ENCODE measurements around the gene CLDND1. TPM values are rescaled to one million over a fixed set of nuclear protein-coding genes. Genes with fewer than 3 reads are reported as not detected.

The CLDND1 gene
- total RNA-seq, 6 donors from 2014 or later, result 23.9 to 91.2 (median 70.1) TPM

- Histone ChIP-seq H3K27me3 (no peaks in the 10 kb centered on the region), H3K4me1 (no peaks in the 10 kb centered on the region), H3K9me3 (no peaks in the 10 kb centered on the region), H3K36me3 (no peaks in the 10 kb centered on the region), H3K4me3 (no peak within 1 kb of the TSS), H3K27ac (no peak within 1 kb of the TSS)
- DNase-seq (no peak), ATAC-seq (ENCODE audit: low FRiP score in 2 of 2) (no peak)
- no peak for TF ChIP-seq POLR2A (IDR thresholded peaks at IDR 0.05)
- no peak for TF ChIP-seq POLR2AphosphoS5 (IDR thresholded peaks at IDR 0.05)
- no peak for TF ChIP-seq CTCF (IDR thresholded peaks at IDR 0.05)
- TF ChIP-seq EP300 (IDR thresholded peaks at IDR 0.05), result no peak
- WGBS, 2 donors, result 72 to 77% methylated on average over 7 of the region's 7 CpGs
Observed at GRCh38 chr3:98531622-98532274, 9.0 kb upstream of the CLDND1 start, which contains the start of gene GPR15. GPR15 (plus strand) TSS chr3:98531978; CDS start chr3:98532034, 56 bp downstream.

- TF ChIP-seq POLR2A (IDR thresholded peaks at IDR 0.05) (no peak), CTCF (IDR thresholded peaks at IDR 0.05) (no peak), POLR2AphosphoS5 (IDR thresholded peaks at IDR 0.05) (no peak), EP300 (IDR thresholded peaks at IDR 0.05) (no peak)
- Histone ChIP-seq H3K36me3 (no peaks in the 10 kb centered on the region), H3K9me3 (no peaks in the 10 kb centered on the region), H3K4me3 (no peak overlapping the region), H3K27ac (no peak overlapping the region), H3K27me3 (no peaks in the 10 kb centered on the region), H3K4me1 (no peaks in the 10 kb centered on the region)
- ATAC-seq (ENCODE audit: low FRiP score in 2 of 2), result no peak
- no peak for DNase-seq
- 86 to 93% methylated on average over 2 of the region's 2 CpGs for WGBS, 2 donors
Observed at GRCh38 chr3:98530676-98531075, 8.0 kb upstream of the CLDND1 start.

- H3K27me3 ChIP-seq, result no peaks in the 10 kb centered on the region
- H3K27ac ChIP-seq, result no peak overlapping the region
- ATAC-seq (ENCODE audit: low FRiP score in 2 of 2), result no peak
- DNase-seq, result no peak
- H3K4me3 ChIP-seq, result no peak overlapping the region
- WGBS, 2 donors, result 85 to 93% methylated on average over 8 of the region's 8 CpGs
- no peaks in the 10 kb centered on the region for H3K36me3 ChIP-seq
- H3K4me1 ChIP-seq, result no peaks in the 10 kb centered on the region
- H3K9me3 ChIP-seq, result no peaks in the 10 kb centered on the region
- TF ChIP-seq EP300 (IDR thresholded peaks at IDR 0.05), result no peak
- no peak for TF ChIP-seq CTCF (IDR thresholded peaks at IDR 0.05)
- TF ChIP-seq POLR2AphosphoS5 (IDR thresholded peaks at IDR 0.05), result no peak
Observed at GRCh38 chr3:98529856-98530459, 7.3 kb upstream of the CLDND1 start.

GRCh38 chr3:98528474-98529346 is 6.0 kb upstream of the CLDND1 start:
- Histone ChIP-seq H3K4me3 (no peak overlapping the region), H3K36me3 (no peaks in the 10 kb centered on the region), H3K27me3 (no peaks in the 10 kb centered on the region), H3K9me3 (no peaks in the 10 kb centered on the region), H3K27ac (no peak overlapping the region), H3K4me1 (no peaks in the 10 kb centered on the region)
- TF ChIP-seq POLR2A (IDR thresholded peaks at IDR 0.05) (no peak), CTCF (IDR thresholded peaks at IDR 0.05) (no peak), EP300 (IDR thresholded peaks at IDR 0.05) (no peak), POLR2AphosphoS5 (IDR thresholded peaks at IDR 0.05) (no peak)
- 45 to 53% methylated on average over 4 of the region's 4 CpGs for WGBS, 2 donors
- ATAC-seq (ENCODE audit: low FRiP score in 2 of 2) (no peak), DNase-seq (no peak)

Measured in upper lobe of left lung (tissue), 6 donors.